CD4-positive, alpha-beta memory T cell (primary cell): ENCODE data around the gene LRRK2. TPM values are rescaled to one million over a fixed set of nuclear protein-coding genes. Genes with fewer than 3 reads are reported as not detected.

Source experiments
- CTCF ChIA-PET: fragments of 350-600 bp; sonication (Branson Sonifier 250); formaldehyde crosslinking; loops from one replicate; lab custom pipeline; 2021; ENCODE audit warnings: inconsistent platforms; ENCODE audit not compliant: partially characterized antibody; lab: Charles Lee
- POLR2A ChIA-PET: fragments of 350-600 bp; sonication (Branson Sonifier 250); formaldehyde crosslinking; loops from one replicate; lab custom pipeline; 2021; ENCODE audit not compliant: partially characterized antibody; lab: Charles Lee
- DNase-seq, 5 donors: peaks; one replicate each; pipeline versions ENCODE4 v3.0.0 to v3.0.0-alpha.2; 2020 to 2022; ENCODE audit warnings: mixed read lengths in 1 of 5
- H3K27ac ChIP-seq: one replicate; pipeline ENCODE4 v1.7.0; 2013; ENCODE audit warnings: low read depth, low read length
- H3K27me3 ChIP-seq: 2 replicates; pipeline ENCODE4 v1.7.0; 2013; ENCODE audit warnings: mild to moderate bottlenecking, low read length, moderate library complexity; ENCODE audit not compliant: insufficient read depth
- H3K36me3 ChIP-seq: 2 replicates; pipeline ENCODE4 v1.7.0; 2013; ENCODE audit warnings: mild to moderate bottlenecking, low read length, moderate library complexity; ENCODE audit not compliant: insufficient read depth
- H3K4me1 ChIP-seq: 2 replicates; pipeline ENCODE4 v1.7.0; 2013; ENCODE audit warnings: mild to moderate bottlenecking, low read length, moderate library complexity; ENCODE audit not compliant: insufficient read depth
- H3K4me3 ChIP-seq, 2 donors: one replicate each; pipeline ENCODE4 v1.7.0; 2013; ENCODE audit warnings: low read length in 2 of 2, mild to moderate bottlenecking in 1 of 2
- H3K9me3 ChIP-seq, 2 donors: one replicate each; pipeline ENCODE4 v1.7.0; 2013; ENCODE audit warnings: low read length in 2 of 2, control low read depth in 1 of 2; ENCODE audit not compliant: control insufficient read depth in 1 of 2
- H3K27ac Mint-ChIP-seq, 7 donors: one replicate each; pipeline ENCODE4 v1.8.0; 2020 to 2021; ENCODE audit warnings: mixed read lengths in 7 of 7, mild to moderate bottlenecking in 6 of 7, inconsistent platforms in 3 of 7, moderate library complexity in 3 of 7
- H3K27me3 Mint-ChIP-seq, 2 donors: one replicate each; pipeline ENCODE4 v1.8.0; 2020 to 2021; ENCODE audit warnings: mixed read lengths in 2 of 2
- H3K36me3 Mint-ChIP-seq, 2 donors: one replicate each; pipeline ENCODE4 v1.8.0; 2020 to 2021; ENCODE audit warnings: mixed read lengths in 2 of 2, inconsistent platforms in 1 of 2, mild to moderate bottlenecking in 1 of 2
- H3K4me1 Mint-ChIP-seq, 4 donors: one replicate each; pipeline ENCODE4 v1.8.0; 2020 to 2021; ENCODE audit warnings: mixed read lengths in 4 of 4, mild to moderate bottlenecking in 1 of 4
- H3K4me3 Mint-ChIP-seq, 8 donors: one replicate each; pipeline ENCODE4 v1.8.0; 2020 to 2021; ENCODE audit warnings: mixed read lengths in 8 of 8, mild to moderate bottlenecking in 7 of 8, moderate library complexity in 6 of 8, inconsistent platforms in 3 of 8
- H3K9me3 Mint-ChIP-seq, 8 donors: one replicate each; pipeline ENCODE4 v1.8.0; 2020 to 2021; ENCODE audit warnings: mixed read lengths in 8 of 8, mild to moderate bottlenecking in 5 of 8, inconsistent platforms in 3 of 8, moderate library complexity in 1 of 8
- intact Hi-C: fragments of 100-400 bp; cut with micrococcal nuclease; formaldehyde crosslinking; loops from one replicate; pipeline ENCODE4 v1.15.1; 2023
- polyA plus RNA-seq, 2 donors: library from polyadenylated mRNA; unstranded; fragments of 300-500 nt; fragmentation: Illumina TruSeq; gene quantifications; one replicate each; pipeline ENCODE4 v1.2.3, GENCODE V29; 2021
- total RNA-seq, 2 experiments: library from RNA; stranded (reverse); gene quantifications; one replicate each; pipeline ENCODE4 v1.2.3, GENCODE V29; 2021

LRRK2 gene
- total and polyA plus RNA-seq, 4 experiments from 2014 or later, result 0.10 to 0.76 (median 0.39) TPM; not detected in 1

- no peak overlapping the region for H3K4me3 ChIP-seq
- H3K4me1 Mint-ChIP-seq, result no peaks in the 10 kb centered on the region
- no peaks in the 10 kb centered on the region for H3K27me3 ChIP-seq
- H3K27me3 Mint-ChIP-seq, result no peaks in the 10 kb centered on the region
- ChIA-PET CTCF (no interaction called here), POLR2A (no interaction called here)
- intact Hi-C loops, result no loop called here
- no peak overlapping the region for H3K27ac ChIP-seq
- H3K27ac Mint-ChIP-seq, result no peak overlapping the region
- no peak for DNase-seq
- no peak overlapping the region for H3K4me3 Mint-ChIP-seq
- no peaks in the 10 kb centered on the region for H3K36me3 ChIP-seq
- H3K9me3 ChIP-seq, result no peaks in the 10 kb centered on the region
- no peaks in the 10 kb centered on the region for H3K4me1 ChIP-seq
- no peaks in the 10 kb centered on the region for H3K36me3 Mint-ChIP-seq
- H3K9me3 Mint-ChIP-seq, result peaks cover 0 to 7% (median 0%) of the 10 kb centered on the region in 8 donors
Measured at GRCh38 chr12:40399656-40400055, 174.9 kb downstream of the LRRK2 start.

DNA sequence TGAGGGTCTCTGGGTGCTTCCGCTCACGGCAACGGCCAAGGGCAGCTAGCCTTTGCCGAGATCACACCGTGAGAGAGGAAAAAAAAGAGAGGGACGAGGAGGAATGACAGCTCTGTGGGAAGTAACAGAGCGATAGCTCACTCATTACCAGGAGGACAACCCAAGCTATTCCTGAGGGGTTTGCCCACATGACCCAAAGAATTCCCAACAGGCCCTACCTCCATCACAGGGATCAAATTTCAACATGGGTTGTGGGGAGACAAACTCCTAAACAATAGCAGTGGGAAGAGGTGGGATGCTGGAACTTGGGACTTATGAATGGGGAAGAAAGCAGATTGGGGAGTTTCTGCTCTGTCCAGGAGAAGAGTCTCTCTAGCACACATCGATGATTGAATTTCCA lies 180.6 kb downstream of the LRRK2 start:
- POLR2A ChIA-PET, result no interaction called here
- CTCF ChIA-PET, result no interaction called here
- Mint-ChIP-seq H3K4me1 (no peaks in the 10 kb centered on the region), H3K27me3 (no peaks in the 10 kb centered on the region), H3K4me3 (no peak overlapping the region), H3K27ac (no peak overlapping the region), H3K9me3 (no peaks in the 10 kb centered on the region), H3K36me3 (no peaks in the 10 kb centered on the region)
- Histone ChIP-seq H3K27me3 (no peaks in the 10 kb centered on the region), H3K4me1 (no peaks in the 10 kb centered on the region), H3K4me3 (no peak overlapping the region), H3K27ac (no peak overlapping the region), H3K9me3 (no peaks in the 10 kb centered on the region), H3K36me3 (no peaks in the 10 kb centered on the region)
- no peak for DNase-seq
- intact Hi-C loops, result no loop called here

Other genes with a start within 250 kb of the LRRK2 start
- gene SLC2A13, start 118.9 kb upstream of the LRRK2 start, total RNA-seq, result 1 to 10 TPM; 5.7 to 6.1 TPM
- 1 to 10 TPM; 2.3 to 2.8 TPM for gene SLC2A13, start 118.9 kb upstream of the LRRK2 start, polyA plus RNA-seq